Neural cell (in vitro differentiated cells): ENCODE data around the gene THUMPD1. TPM values are rescaled to one million over a fixed set of nuclear protein-coding genes. Genes with fewer than 3 reads are reported as not detected.
"Not testable (repeated sequence)": the region's sequence is repeated elsewhere in the genome, so short reads cannot be mapped to it uniquely, and the experiment has no call there.

Source experiments
- H2AFZ ChIP-seq: fragments of 200-600, 300-800 bp; sonication (generic), shearing (Covaris generic); 2 replicates; pipeline ENCODE4 v1.6.0; 2014; ENCODE audit warnings: low read depth, mild to moderate bottlenecking, antibody characterized with exemption, low read length, moderate library complexity
- H3F3A ChIP-seq: fragments of 200-600 bp; shearing (Covaris generic); 2 replicates; pipeline ENCODE4 v1.6.1; 2016; ENCODE audit warnings: mild to moderate bottlenecking, moderate library complexity, mixed read lengths, antibody characterized with exemption, low read length; ENCODE audit not compliant: insufficient read depth, poor library complexity, severe bottlenecking
- H3K27ac ChIP-seq: fragments of 200-600, 300-800 bp; sonication (generic), shearing (Covaris generic); 2 replicates; pipeline ENCODE4 v1.5.1; 2014; ENCODE audit warnings: mild to moderate bottlenecking, low read length, moderate library complexity
- H3K27me3 ChIP-seq: fragments of 300-800, 200-600 bp; sonication (generic), shearing (Covaris generic); 2 replicates; pipeline ENCODE4 v1.6.0; 2014; ENCODE audit warnings: mild to moderate bottlenecking, low read depth, low read length, moderate library complexity; ENCODE audit not compliant: insufficient read depth
- H3K36me3 ChIP-seq: fragments of 300-800, 200-600 bp; sonication (generic), shearing (Covaris generic); 2 replicates; pipeline ENCODE4 v1.5.1; 2014; ENCODE audit warnings: mild to moderate bottlenecking, antibody characterized with exemption, low read length, moderate library complexity; ENCODE audit not compliant: insufficient read depth
- H3K4me2 ChIP-seq: fragments of 300-800, 200-600 bp; sonication (generic), shearing (Covaris generic); 2 replicates; pipeline ENCODE4 v1.6.0; 2014; ENCODE audit warnings: mild to moderate bottlenecking, low read length
- H3K4me3 ChIP-seq: fragments of 300-800, 200-600 bp; sonication (generic), shearing (Covaris generic); 2 replicates; pipeline ENCODE4 v1.5.1; 2014; ENCODE audit warnings: mild to moderate bottlenecking, low read length, moderate library complexity
- H3K79me2 ChIP-seq: fragments of 200-600 bp; shearing (Covaris generic); replicated peaks from 2 replicates; pipeline ENCODE4 v1.6.0; 2014; ENCODE audit warnings: mild to moderate bottlenecking, low read length, moderate library complexity; ENCODE audit not compliant: insufficient read depth
- H3K9ac ChIP-seq: fragments of 300-800, 200-600 bp; sonication (generic), shearing (Covaris generic); 2 replicates; pipeline ENCODE4 v1.6.1; 2016; ENCODE audit warnings: mild to moderate bottlenecking, low read length, mixed read lengths
- H3K9me2 ChIP-seq: fragments of 200-600 bp; shearing (Covaris generic); 2 replicates; pipeline ENCODE4 v1.6.1; 2016; ENCODE audit warnings: mild to moderate bottlenecking, low read length, mixed read lengths; ENCODE audit not compliant: insufficient read depth
- H3K9me3 ChIP-seq: fragments of 200-600, 300-800 bp; sonication (generic), shearing (Covaris generic); 2 replicates; pipeline ENCODE4 v1.6.1; 2016; ENCODE audit warnings: mild to moderate bottlenecking, mixed run types, low read length, moderate library complexity, mixed read lengths
- H4K20me1 ChIP-seq: fragments of 200-600 bp; shearing (Covaris generic); 2 replicates; pipeline ENCODE4 v1.6.1; 2016; ENCODE audit warnings: mild to moderate bottlenecking, mixed run types; ENCODE audit not compliant: insufficient read depth
- EP300 ChIP-seq: fragments of 450-650 bp; conservative IDR thresholded peaks from 2 replicates; pipeline ENCODE4 v1.6.1; 2014; ENCODE audit warnings: antibody characterized with exemption, mild to moderate bottlenecking, moderate library complexity; ENCODE audit not compliant: poor library complexity, severe bottlenecking
- EZH2 ChIP-seq: fragments of 200-600, 300-800 bp; shearing (Covaris generic), sonication (generic); IDR thresholded peaks from 2 replicates; pipeline ENCODE4 v1.6.1; 2014; ENCODE audit warnings: antibody characterized with exemption, low read length, borderline replicate concordance, mild to moderate bottlenecking; ENCODE audit not compliant: insufficient read depth, poor library complexity, severe bottlenecking
- MXI1 ChIP-seq: fragments of 450-650 bp; conservative IDR thresholded peaks from 2 replicates; pipeline ENCODE4 v1.6.1; 2014; ENCODE audit warnings: antibody characterized with exemption, mild to moderate bottlenecking; ENCODE audit not compliant: poor library complexity, severe bottlenecking
- POLR2AphosphoS5 ChIP-seq: IDR thresholded peaks from 2 replicates; pipeline ENCODE4 v1.6.1; 2012
- RAD21 ChIP-seq: fragments of 450-650 bp; conservative IDR thresholded peaks from 2 replicates; pipeline ENCODE4 v1.6.1; 2014; ENCODE audit warnings: antibody characterized with exemption, mild to moderate bottlenecking, moderate library complexity
- REST ChIP-seq: IDR thresholded peaks from 2 replicates; pipeline ENCODE4 v1.6.1; 2012; ENCODE audit warnings: borderline replicate concordance
- SMC3 ChIP-seq: fragments of 450-650 bp; conservative IDR thresholded peaks from 2 replicates; pipeline ENCODE4 v1.6.1; 2014; ENCODE audit warnings: antibody characterized with exemption, mild to moderate bottlenecking, moderate library complexity; ENCODE audit not compliant: poor library complexity
- TAF1 ChIP-seq: IDR thresholded peaks from 2 replicates; pipeline ENCODE4 v1.6.1; 2012; ENCODE audit warnings: low read depth
- polyA plus RNA-seq: library from polyadenylated mRNA; depleted of rRNA; stranded (reverse); fragments of >200 nt; gene quantifications from 2 replicates; pipeline ENCODE4 v1.2.3, GENCODE V29; 2014
- TF ChIP-seq, protein P1 (sequence below): fragments of 450-650 bp; IDR thresholded peaks from 2 replicates; pipeline ENCODE4 v1.5.1; 2014; ENCODE audit warnings: antibody characterized with exemption, mild to moderate bottlenecking, moderate library complexity; ENCODE audit not compliant: poor library complexity, severe bottlenecking

Gene THUMPD1
- polyA plus RNA-seq, 1 donor from 2014 or later = 57.1 TPM

- H3K79me2 ChIP-seq, H3K9me2 ChIP-seq, H3K36me3 ChIP-seq, H3K9me3 ChIP-seq, H2AFZ ChIP-seq, H3K4me3 ChIP-seq, H3K4me2 ChIP-seq, H3K27me3 ChIP-seq, H4K20me1 ChIP-seq, H3F3A ChIP-seq, H3K9ac ChIP-seq, H3K27ac ChIP-seq: not testable (repeated sequence)
These were observed 35.6 kb downstream of the THUMPD1 start for GRCh38 chr16:20705972-20706371.

GRCh38 chr16:20704281-20704680, 37.3 kb downstream of the THUMPD1 start:
- Histone ChIP-seq H3K9ac (no peak overlapping the region), H3K4me3 (no peak overlapping the region), H3K27me3 (no peaks in the 10 kb centered on the region), H2AFZ (no peak overlapping the region), H3F3A (no peaks in the 10 kb centered on the region), H3K4me2 (no peak overlapping the region), H3K9me3 (no peaks in the 10 kb centered on the region), H3K27ac (no peak overlapping the region), H3K79me2 (no peaks in the 10 kb centered on the region), H4K20me1 (no peaks in the 10 kb centered on the region), H3K36me3 (no peaks in the 10 kb centered on the region), H3K9me2 (no peaks in the 10 kb centered on the region)
- TF ChIP-seq, protein P1, sequence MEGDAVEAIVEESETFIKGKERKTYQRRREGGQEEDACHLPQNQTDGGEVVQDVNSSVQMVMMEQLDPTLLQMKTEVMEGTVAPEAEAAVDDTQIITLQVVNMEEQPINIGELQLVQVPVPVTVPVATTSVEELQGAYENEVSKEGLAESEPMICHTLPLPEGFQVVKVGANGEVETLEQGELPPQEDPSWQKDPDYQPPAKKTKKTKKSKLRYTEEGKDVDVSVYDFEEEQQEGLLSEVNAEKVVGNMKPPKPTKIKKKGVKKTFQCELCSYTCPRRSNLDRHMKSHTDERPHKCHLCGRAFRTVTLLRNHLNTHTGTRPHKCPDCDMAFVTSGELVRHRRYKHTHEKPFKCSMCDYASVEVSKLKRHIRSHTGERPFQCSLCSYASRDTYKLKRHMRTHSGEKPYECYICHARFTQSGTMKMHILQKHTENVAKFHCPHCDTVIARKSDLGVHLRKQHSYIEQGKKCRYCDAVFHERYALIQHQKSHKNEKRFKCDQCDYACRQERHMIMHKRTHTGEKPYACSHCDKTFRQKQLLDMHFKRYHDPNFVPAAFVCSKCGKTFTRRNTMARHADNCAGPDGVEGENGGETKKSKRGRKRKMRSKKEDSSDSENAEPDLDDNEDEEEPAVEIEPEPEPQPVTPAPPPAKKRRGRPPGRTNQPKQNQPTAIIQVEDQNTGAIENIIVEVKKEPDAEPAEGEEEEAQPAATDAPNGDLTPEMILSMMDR = no peak
- no peak for TF ChIP-seq MXI1
- no peak for TF ChIP-seq TAF1
- no peak for TF ChIP-seq REST
- no peak for TF ChIP-seq EP300
- TF ChIP-seq RAD21 = no peak
- no peak for TF ChIP-seq EZH2
- TF ChIP-seq POLR2AphosphoS5 = no peak
- no peak for TF ChIP-seq SMC3

DNA sequence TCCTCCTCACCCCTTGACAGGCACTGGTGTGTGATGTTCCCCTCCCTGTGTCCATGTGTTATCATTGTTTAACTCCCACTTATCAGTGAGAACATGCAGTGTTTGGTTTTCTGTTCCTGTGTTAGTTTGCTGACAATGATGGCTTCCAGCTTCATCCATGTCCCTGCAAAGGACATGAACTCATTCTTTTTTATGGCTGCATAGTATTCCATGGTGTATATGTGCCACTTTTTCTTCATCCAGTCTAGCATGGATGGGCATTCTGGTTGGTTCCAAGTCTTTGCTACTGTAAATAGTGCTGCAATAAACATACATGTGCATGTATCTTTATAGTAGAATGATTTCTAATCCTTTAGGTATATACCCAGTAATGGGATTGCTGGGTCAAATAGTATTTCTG, 39.9 kb downstream of the THUMPD1 start:
- not testable (repeated sequence) for H3K4me3 ChIP-seq, H3K36me3 ChIP-seq, H4K20me1 ChIP-seq, H3K79me2 ChIP-seq, H3K4me2 ChIP-seq, H3K9me2 ChIP-seq, H3K9me3 ChIP-seq, H3K27ac ChIP-seq, H3K27me3 ChIP-seq, H3F3A ChIP-seq, H2AFZ ChIP-seq, H3K9ac ChIP-seq
